Caco-2 (cell line): Measurements from ENCODE around the gene SSBP2. TPM values are rescaled to one million over a fixed set of nuclear protein-coding genes. Genes with fewer than 3 reads are reported as not detected.

Source experiments
- BruUV-seq: library from RNA; stranded (reverse); fragments of 400-500 nt; replicated peaks from 2 replicates; lab custom pipeline; 2021; lab: Mats Ljungman, UMichigan
- CTCF ChIA-PET: fragments of 300-600 bp; sonication (Branson Sonifier 250); formaldehyde crosslinking; loops from one replicate; lab custom pipeline; 2022; ENCODE audit warnings: antibody characterized with exemption; lab: Charles Lee
- POLR2A ChIA-PET: fragments of 300-600 bp; sonication (Branson Sonifier 250); formaldehyde crosslinking; loops from one replicate; lab custom pipeline; 2022; ENCODE audit warnings: antibody characterized with exemption; lab: Charles Lee
- DNase-seq, 2 experiments: peaks; one replicate each; pipeline versions ENCODE4 v3.0.0 to v3.0.0-alpha.2; 2020 to 2022
- H3K27me3 ChIP-seq: replicated peaks from 2 replicates; pipeline ENCODE4 v1.6.0; 2011; ENCODE audit warnings: low read length; ENCODE audit not compliant: control insufficient read depth, insufficient read depth
- H3K36me3 ChIP-seq: 2 replicates; pipeline ENCODE4 v1.5.1; 2011; ENCODE audit warnings: low read length; ENCODE audit not compliant: control insufficient read depth, insufficient read depth
- H3K4me1 ChIP-seq: fragments of 250-450 bp; sonication (Bioruptor Pico); 2 replicates; pipeline ENCODE4 v1.5.1; 2020; ENCODE audit warnings: mild to moderate bottlenecking
- H3K4me3 ChIP-seq: 2 replicates; pipeline ENCODE4 v1.5.1; 2011; ENCODE audit warnings: low read depth, mild to moderate bottlenecking, control low read depth, low read length
- H3K9me3 ChIP-seq: fragments of 250-450 bp; sonication (Bioruptor Pico); 2 replicates; pipeline ENCODE4 v1.5.1; 2020; ENCODE audit warnings: mild to moderate bottlenecking, moderate library complexity
- H3K27ac Mint-ChIP-seq: one replicate; pipeline ENCODE4 v1.8.0; 2022; ENCODE audit warnings: mixed read lengths; ENCODE audit not compliant: unreplicated experiment
- H3K27me3 Mint-ChIP-seq: one replicate; pipeline ENCODE4 v1.8.0; 2022; ENCODE audit warnings: mixed read lengths; ENCODE audit not compliant: insufficient read depth, unreplicated experiment
- H3K36me3 Mint-ChIP-seq: one replicate; pipeline ENCODE4 v1.8.0; 2022; ENCODE audit warnings: mild to moderate bottlenecking, mixed read lengths; ENCODE audit not compliant: insufficient read depth, unreplicated experiment
- H3K4me1 Mint-ChIP-seq: one replicate; pipeline ENCODE4 v1.8.0; 2022; ENCODE audit warnings: low read depth, mixed read lengths; ENCODE audit not compliant: unreplicated experiment
- H3K4me3 Mint-ChIP-seq: one replicate; pipeline ENCODE4 v1.8.0; 2022; ENCODE audit warnings: mild to moderate bottlenecking, moderate library complexity, mixed read lengths; ENCODE audit not compliant: unreplicated experiment
- H3K9me3 Mint-ChIP-seq: one replicate; pipeline ENCODE4 v1.8.0; 2022; ENCODE audit warnings: mixed read lengths; ENCODE audit not compliant: unreplicated experiment
- CTCF ChIP-seq, 2 experiments: fragments of 200-600 bp in 1 of 2; IDR thresholded peaks; 1 replicate in 1 of 2; 2 replicates in 1 of 2; pipeline versions ENCODE4 v1.5.1 to v1.8.0; 2011 to 2022; ENCODE audit warnings: antibody characterized with exemption in 1 of 2, control low read depth in 1 of 2, inconsistent platforms in 1 of 2, low read depth in 1 of 2, low read length in 1 of 2, mild to moderate bottlenecking in 1 of 2, moderate library complexity in 1 of 2; ENCODE audit not compliant: insufficient read depth in 1 of 2, severe bottlenecking in 1 of 2, unreplicated experiment in 1 of 2
- intact Hi-C: fragments of 100-400 bp; cut with micrococcal nuclease; formaldehyde crosslinking; loops from one replicate; pipeline ENCODE4 v1.10.0; 2022; ENCODE audit not compliant: unreplicated experiment
- total RNA-seq: library from RNA; stranded (reverse); gene quantifications from 2 replicates; pipeline ENCODE4 v1.2.3, GENCODE V29; 2022

The SSBP2 gene
- total RNA-seq, 1 experiment from 2014 or later: 2.5 TPM

- H3K4me3 Mint-ChIP-seq: no peak overlapping the region
- H3K36me3 Mint-ChIP-seq: no peaks in the 10 kb centered on the region
- ChIA-PET POLR2A (no interaction called here), CTCF (no interaction called here)
- Histone ChIP-seq H3K27me3 (no peaks in the 10 kb centered on the region), H3K4me3 (no peak overlapping the region), H3K36me3 (no peaks in the 10 kb centered on the region), H3K9me3 (no peaks in the 10 kb centered on the region), H3K4me1 (no peaks in the 10 kb centered on the region)
- H3K4me1 Mint-ChIP-seq: no peaks in the 10 kb centered on the region
- intact Hi-C loops: no loop called here
- H3K27me3 Mint-ChIP-seq: no peaks in the 10 kb centered on the region
- no peak for TF ChIP-seq CTCF (IDR thresholded peaks at IDR 0.05; ENCODE audit: insufficient read depth in 1 of 2, low read depth in 1 of 2, low read length in 1 of 2, severe bottlenecking in 1 of 2, unreplicated experiment in 1 of 2)
- BruUV-seq: no TSS peak
- H3K27ac Mint-ChIP-seq: no peak overlapping the region
- H3K9me3 Mint-ChIP-seq: no peaks in the 10 kb centered on the region
- DNase-seq: no peak
Observed at GRCh38 chr5:81639556-81639955, 111.3 kb downstream of the SSBP2 start.

GRCh38 chr5:81638471-81638870, 112.4 kb downstream of the SSBP2 start:
- H3K36me3 ChIP-seq: no peaks in the 10 kb centered on the region
- Mint-ChIP-seq H3K27ac (no peak overlapping the region), H3K9me3 (no peaks in the 10 kb centered on the region), H3K36me3 (no peaks in the 10 kb centered on the region), H3K4me1 (no peaks in the 10 kb centered on the region), H3K27me3 (no peaks in the 10 kb centered on the region), H3K4me3 (no peak overlapping the region)
- no peaks in the 10 kb centered on the region for H3K9me3 ChIP-seq
- ChIA-PET CTCF (no interaction called here), POLR2A (no interaction called here)
- no peaks in the 10 kb centered on the region for H3K27me3 ChIP-seq
- no peaks in the 10 kb centered on the region for H3K4me1 ChIP-seq
- BruUV-seq: no TSS peak
- DNase-seq: no peak
- TF ChIP-seq CTCF (IDR thresholded peaks at IDR 0.05; ENCODE audit: insufficient read depth in 1 of 2, low read depth in 1 of 2, low read length in 1 of 2, severe bottlenecking in 1 of 2, unreplicated experiment in 1 of 2): no peak
- intact Hi-C loops: no loop called here
- no peak overlapping the region for H3K4me3 ChIP-seq

GRCh38 chr5:81633891-81634290, 117.0 kb downstream of the SSBP2 start:
- H3K36me3 Mint-ChIP-seq: no peaks in the 10 kb centered on the region
- DNase-seq: no peak
- no peak for TF ChIP-seq CTCF (IDR thresholded peaks at IDR 0.05; ENCODE audit: insufficient read depth in 1 of 2, low read depth in 1 of 2, low read length in 1 of 2, severe bottlenecking in 1 of 2, unreplicated experiment in 1 of 2)
- no peaks in the 10 kb centered on the region for H3K4me1 ChIP-seq
- H3K4me3 Mint-ChIP-seq: no peak overlapping the region
- no peaks in the 10 kb centered on the region for H3K9me3 ChIP-seq
- BruUV-seq: no TSS peak
- H3K27me3 ChIP-seq: no peaks in the 10 kb centered on the region
- no peaks in the 10 kb centered on the region for H3K9me3 Mint-ChIP-seq
- H3K4me1 Mint-ChIP-seq: no peaks in the 10 kb centered on the region
- no peaks in the 10 kb centered on the region for H3K27me3 Mint-ChIP-seq
- ChIA-PET POLR2A (no interaction called here), CTCF (no interaction called here)
- no peak overlapping the region for H3K27ac Mint-ChIP-seq
- intact Hi-C loops: no loop called here
- no peak overlapping the region for H3K4me3 ChIP-seq
- no peaks in the 10 kb centered on the region for H3K36me3 ChIP-seq
